ENCODE measurements around the gene ZFP91. TPM values are rescaled to one million over a fixed set of nuclear protein-coding genes. Genes with fewer than 3 reads are reported as not detected.
"Not testable (repeated sequence)": the region's sequence is repeated elsewhere in the genome, so short reads cannot be mapped to it uniquely, and the experiment has no call there.

The ZFP91 gene
- total RNA-seq, 1 experiment from 2014 or later, result 56.2 TPM

DNA sequence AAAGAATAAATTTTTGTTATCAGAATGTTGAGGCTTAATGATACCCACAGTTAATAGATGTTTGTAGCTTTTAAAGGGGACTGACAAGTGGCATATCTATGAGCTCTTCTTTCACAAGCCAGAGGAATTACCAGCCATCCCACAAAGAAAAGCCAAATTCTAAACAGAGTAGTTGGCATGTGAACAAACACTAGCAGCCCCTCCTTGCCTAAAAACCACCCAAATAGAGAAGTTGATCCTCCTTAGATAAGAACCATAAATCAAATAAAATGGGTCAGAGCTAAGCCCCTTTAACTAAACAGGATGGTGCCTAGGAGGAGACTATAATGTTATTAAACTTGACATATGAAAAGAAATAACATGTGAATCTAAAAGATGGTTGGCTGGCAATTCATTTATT is 14.6 kb upstream of the ZFP91 start:
- TF ChIP-seq, protein P1, sequence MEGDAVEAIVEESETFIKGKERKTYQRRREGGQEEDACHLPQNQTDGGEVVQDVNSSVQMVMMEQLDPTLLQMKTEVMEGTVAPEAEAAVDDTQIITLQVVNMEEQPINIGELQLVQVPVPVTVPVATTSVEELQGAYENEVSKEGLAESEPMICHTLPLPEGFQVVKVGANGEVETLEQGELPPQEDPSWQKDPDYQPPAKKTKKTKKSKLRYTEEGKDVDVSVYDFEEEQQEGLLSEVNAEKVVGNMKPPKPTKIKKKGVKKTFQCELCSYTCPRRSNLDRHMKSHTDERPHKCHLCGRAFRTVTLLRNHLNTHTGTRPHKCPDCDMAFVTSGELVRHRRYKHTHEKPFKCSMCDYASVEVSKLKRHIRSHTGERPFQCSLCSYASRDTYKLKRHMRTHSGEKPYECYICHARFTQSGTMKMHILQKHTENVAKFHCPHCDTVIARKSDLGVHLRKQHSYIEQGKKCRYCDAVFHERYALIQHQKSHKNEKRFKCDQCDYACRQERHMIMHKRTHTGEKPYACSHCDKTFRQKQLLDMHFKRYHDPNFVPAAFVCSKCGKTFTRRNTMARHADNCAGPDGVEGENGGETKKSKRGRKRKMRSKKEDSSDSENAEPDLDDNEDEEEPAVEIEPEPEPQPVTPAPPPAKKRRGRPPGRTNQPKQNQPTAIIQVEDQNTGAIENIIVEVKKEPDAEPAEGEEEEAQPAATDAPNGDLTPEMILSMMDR (conservative IDR thresholded peaks at IDR 0.05; ENCODE audit: low read depth, low read length), result no peak
- no peak for TF ChIP-seq EZH2 (IDR thresholded peaks at IDR 0.05; ENCODE audit: low read length, unreplicated experiment)
- TF ChIP-seq EZH2phosphoT487 (IDR thresholded peaks at IDR 0.05; ENCODE audit: borderline replicate concordance, low read length), result no peak
- no peak overlapping the region for H3K4me2 ChIP-seq (ENCODE audit: low read length)
- POLR2A ChIA-PET (ENCODE audit: unreplicated experiment), result interaction anchor here (0.6 kb wide), 1 partner anchor 793 kb away, joined by 8 read pairs; no protein-coding TSS in a partner anchor
- no peaks in the 10 kb centered on the region for H3K79me2 ChIP-seq (ENCODE audit: low read length)
- DNase-seq (no peak), ATAC-seq (no peak)
- no peaks in the 10 kb centered on the region for H3F3A ChIP-seq (ENCODE audit: low read length, unreplicated experiment)
- no peak overlapping the region for H2AFZ ChIP-seq (ENCODE audit: low read length)
- intact Hi-C loops (cut with micrococcal nuclease), result no loop called here
- no peaks in the 10 kb centered on the region for H3K27me3 ChIP-seq (ENCODE audit: low read length)
- H3K36me3 ChIP-seq (ENCODE audit: low read depth, low read length), result no peaks in the 10 kb centered on the region
- no peak overlapping the region for H3K4me3 ChIP-seq (ENCODE audit: low read length)
- no TSS peak for BruUV-seq (replicated peaks)
- peaks cover 13% of the 10 kb centered on the region for H3K4me1 ChIP-seq (ENCODE audit: insufficient read depth, low read length)
- no peaks in the 10 kb centered on the region for H3K9me2 ChIP-seq (replicated peaks; ENCODE audit: low read length)
- no peaks in the 10 kb centered on the region for H3K9me3 ChIP-seq (ENCODE audit: low read length)
- no peaks in the 10 kb centered on the region for H4K20me1 ChIP-seq (ENCODE audit: low read length)
- H3K27ac ChIP-seq (ENCODE audit: low read length), result peak overlapping the region; percentile 42; the same call in 1 of the 2 replicates
- CTCF ChIA-PET, result no interaction called here
- H3K9ac ChIP-seq (ENCODE audit: low read length), result no peak overlapping the region

DNA sequence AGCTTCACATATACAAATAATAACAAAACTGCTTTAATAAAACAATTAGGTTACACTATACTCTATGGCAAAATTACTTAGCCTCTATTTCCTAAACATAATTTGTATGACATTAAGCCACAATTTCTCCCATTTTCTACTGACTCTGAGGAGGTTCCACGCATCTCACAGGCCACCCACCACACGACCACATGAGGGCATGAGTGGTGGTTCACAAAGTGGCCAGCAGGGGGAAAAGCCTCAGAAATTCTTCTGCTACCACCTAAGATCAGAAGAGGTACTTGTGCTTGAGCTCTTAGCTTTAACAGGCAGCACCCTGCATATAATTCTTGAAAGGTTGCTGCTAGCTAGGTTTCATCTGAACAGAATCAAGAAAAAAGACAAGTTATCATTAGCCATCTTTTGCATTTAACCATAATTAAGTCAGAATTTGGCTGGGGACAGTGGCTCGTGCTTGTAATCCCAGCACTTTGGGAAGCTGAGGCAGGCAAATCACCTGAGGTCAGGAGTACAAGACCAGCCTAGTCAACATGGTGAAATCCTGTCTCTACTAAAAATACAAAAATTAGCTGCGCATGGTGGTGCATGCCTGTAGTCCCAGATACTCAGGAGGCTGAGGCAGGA is 10.9 kb upstream of the ZFP91 start:
- Histone ChIP-seq H4K20me1 (ENCODE audit: low read length) (no peaks in the 10 kb centered on the region), H3K27me3 (ENCODE audit: low read length) (no peaks in the 10 kb centered on the region), H3K27ac (ENCODE audit: low read length) (no peak overlapping the region), H3K4me3 (ENCODE audit: low read length) (no peak overlapping the region), H3K36me3 (ENCODE audit: low read depth, low read length) (no peaks in the 10 kb centered on the region), H3K79me2 (ENCODE audit: low read length) (peaks cover 8% of the 10 kb centered on the region; the same call in 1 of the 2 replicates), H3K9me3 (ENCODE audit: low read length) (no peaks in the 10 kb centered on the region), H2AFZ (ENCODE audit: low read length) (no peak overlapping the region), H3K4me2 (ENCODE audit: low read length) (no peak overlapping the region), H3K9me2 (replicated peaks; ENCODE audit: low read length) (no peaks in the 10 kb centered on the region), H3K9ac (ENCODE audit: low read length) (no peak overlapping the region), H3F3A (ENCODE audit: low read length, unreplicated experiment) (no peaks in the 10 kb centered on the region), H3K4me1 (ENCODE audit: insufficient read depth, low read length) (peaks cover 17% of the 10 kb centered on the region)
- CTCF ChIA-PET, result interaction anchor here (0.6 to 1.6 kb wide), 4 partner anchors 59 to 836 kb away, joined by 3 to 11 read pairs (median 4); no protein-coding TSS in a partner anchor
- intact Hi-C loops (cut with micrococcal nuclease), result loop anchor here (1.0 kb wide), 1 partner anchor 62 kb away; no protein-coding TSS in a partner anchor
- BruUV-seq (replicated peaks), result no TSS peak
- TF ChIP-seq EZH2 (IDR thresholded peaks at IDR 0.05; ENCODE audit: low read length, unreplicated experiment), result no peak
- TF ChIP-seq, protein P1 (conservative IDR thresholded peaks at IDR 0.05; ENCODE audit: low read depth, low read length), result peak; percentile 93
- DNase-seq, result peak; percentile 87
- POLR2A ChIA-PET (ENCODE audit: unreplicated experiment), result no interaction called here
- ATAC-seq, result peak; percentile 94

DNA sequence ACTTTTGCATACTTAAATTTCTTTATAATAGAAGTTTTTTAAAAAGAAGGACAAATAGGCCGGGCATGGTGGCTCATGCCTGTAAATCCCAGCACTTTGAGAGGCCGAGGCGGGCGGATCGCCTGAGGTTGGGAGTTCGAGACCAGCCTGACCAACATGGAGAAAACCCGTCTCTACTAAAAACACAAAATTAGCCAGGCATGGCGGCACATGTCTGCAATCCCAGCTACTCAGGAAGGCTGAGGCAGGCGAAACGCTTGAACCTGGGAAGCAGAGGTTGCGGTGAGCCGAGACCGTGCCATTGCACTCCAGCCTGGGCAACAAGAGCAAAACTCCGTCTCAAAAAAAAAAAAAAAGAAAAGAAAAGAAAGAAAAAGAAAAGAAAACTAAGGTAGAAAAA is 6.0 kb upstream of the ZFP91 start:
- H3K4me2 ChIP-seq (ENCODE audit: low read length), result peak overlapping the region; percentile 92
- H3K36me3 ChIP-seq (ENCODE audit: low read depth, low read length); ATAC-seq; POLR2A ChIA-PET (ENCODE audit: unreplicated experiment); H3K9me2 ChIP-seq (replicated peaks; ENCODE audit: low read length); H2AFZ ChIP-seq (ENCODE audit: low read length); H4K20me1 ChIP-seq (ENCODE audit: low read length); BruUV-seq (replicated peaks); CTCF ChIA-PET; DNase-seq; H3K9me3 ChIP-seq (ENCODE audit: low read length); H3K27me3 ChIP-seq (ENCODE audit: low read length): not testable (repeated sequence)
- peak overlapping the region; percentile 97 for H3K27ac ChIP-seq (ENCODE audit: low read length)
- H3K4me3 ChIP-seq (ENCODE audit: low read length), result peak overlapping the region; percentile 57
- H3F3A ChIP-seq (ENCODE audit: low read length, unreplicated experiment), result peaks cover 20% of the 10 kb centered on the region
- H3K79me2 ChIP-seq (ENCODE audit: low read length), result peaks cover 33% of the 10 kb centered on the region
- H3K4me1 ChIP-seq (ENCODE audit: insufficient read depth, low read length), result peaks cover 47% of the 10 kb centered on the region
- intact Hi-C loops (cut with micrococcal nuclease), result loop anchor here (1.0 kb wide), 1 partner anchor 86 kb away; no protein-coding TSS in a partner anchor
- peak overlapping the region; percentile 62 for H3K9ac ChIP-seq (ENCODE audit: low read length)
